HG02973 (cell line): ENCODE measurements around the gene SNAPC1.

ENCODE experiments used
- ATAC-seq: cut with Tn5 transposase; IDR thresholded peaks from one replicate; pipeline ENCODE4 v1.9.1; 2021; ENCODE audit warnings: moderate library complexity; ENCODE audit not compliant: unreplicated experiment

SNAPC1 gene

GRCh38 chr14:61803755-61804154 lies 41.5 kb downstream of the SNAPC1 start:
- ATAC-seq: no peak

GRCh38 chr14:61805451-61805850 lies 43.2 kb downstream of the SNAPC1 start:
- ATAC-seq: no peak

GRCh38 chr14:61811882-61812346 lies 49.7 kb downstream of the SNAPC1 start:
- ATAC-seq: no peak

DNA sequence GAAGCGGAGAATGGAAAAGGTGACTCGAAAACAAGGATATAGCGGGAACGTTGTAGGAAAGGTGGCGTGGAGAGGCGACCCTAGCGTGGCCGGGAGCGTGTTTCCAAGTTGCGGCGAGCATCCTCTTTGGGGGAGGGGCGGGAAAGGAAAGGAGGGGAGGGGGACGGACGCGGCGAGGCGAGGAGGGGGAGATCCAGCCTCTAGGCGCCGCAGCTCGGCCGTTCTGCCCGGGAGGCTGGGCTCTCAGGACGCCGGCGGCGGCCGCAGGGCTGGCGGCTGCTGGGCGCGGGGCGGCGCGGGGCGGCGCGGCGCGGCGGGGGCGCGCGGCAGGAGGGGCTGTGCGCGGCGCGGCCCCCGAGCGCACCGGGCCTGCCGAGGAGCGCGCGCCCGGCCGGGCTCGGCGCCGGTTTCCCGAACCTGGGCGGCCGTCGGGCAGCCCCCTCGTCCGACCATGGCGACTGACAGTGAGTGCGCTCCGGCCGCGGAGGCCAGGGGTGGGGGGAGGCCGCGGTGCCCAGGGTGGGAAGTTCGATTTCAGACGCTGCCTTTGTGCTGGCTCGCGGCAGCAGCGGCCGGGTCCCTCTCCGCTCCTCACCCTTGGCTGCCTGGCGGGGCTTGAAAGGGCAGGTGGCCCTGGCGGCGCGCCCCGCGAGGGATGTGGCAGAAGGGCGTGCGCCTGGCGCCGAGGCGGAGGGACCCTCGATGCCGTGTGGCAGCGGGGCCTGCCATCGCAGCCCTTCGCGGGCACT lies 50.3 kb downstream of the SNAPC1 start, which contains the start of gene SYT16:
TSS of gene SYT16 (plus strand) at position 357 of the 749 bp plus-strand sequence.
- no peak for ATAC-seq

- ATAC-seq: no peak
These were observed 50.9 kb downstream of the SNAPC1 start for GRCh38 chr14:61813096-61813606.

GRCh38 chr14:61822458-61822857 lies 60.2 kb downstream of the SNAPC1 start:
- ATAC-seq: no peak

- no peak for ATAC-seq
These were observed 70.6 kb downstream of the SNAPC1 start for GRCh38 chr14:61832783-61833182.

DNA sequence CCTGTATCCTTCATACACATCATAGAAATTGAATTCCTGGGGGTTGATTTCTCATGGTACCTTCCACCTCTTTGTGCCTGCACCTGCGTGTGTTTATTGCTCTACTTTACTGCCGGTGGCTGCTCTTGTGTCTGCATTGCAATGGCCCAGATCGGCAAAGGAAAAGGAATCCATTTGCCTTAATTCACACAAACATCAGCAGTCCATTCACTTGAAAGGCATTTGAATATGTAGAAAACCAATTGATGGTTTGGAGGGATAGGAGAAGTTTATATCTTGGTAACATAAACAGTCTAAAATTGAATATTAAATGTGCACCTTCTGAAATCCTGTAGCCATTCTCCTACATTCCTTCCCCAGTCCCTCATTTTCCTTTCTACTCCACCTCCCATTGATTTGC lies 74.0 kb downstream of the SNAPC1 start:
- ATAC-seq: no peak

DNA sequence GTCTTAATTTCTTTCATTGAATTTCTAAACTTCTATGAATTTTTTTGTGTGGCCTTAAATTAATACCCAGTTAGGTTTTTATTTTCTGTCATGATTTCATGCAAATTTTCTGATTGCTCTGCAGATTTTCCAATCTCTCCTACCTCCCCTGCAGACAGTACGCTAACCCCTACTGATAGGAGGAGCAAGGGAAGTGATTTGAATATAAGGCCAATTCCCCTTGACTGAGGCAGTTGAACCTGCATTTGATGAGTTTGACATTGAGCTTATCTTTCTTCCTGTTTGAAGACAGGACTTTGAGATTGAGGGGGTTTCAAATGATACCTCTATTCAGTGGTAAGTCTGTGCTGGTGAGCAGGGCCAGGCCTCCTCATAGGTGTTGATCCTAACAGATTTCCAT lies 74.6 kb downstream of the SNAPC1 start:
- no peak for ATAC-seq

- ATAC-seq: peak; percentile 78
These were observed 75.4 kb downstream of the SNAPC1 start for GRCh38 chr14:61837336-61838229.

GRCh38 chr14:61838661-61839245 lies 76.5 kb downstream of the SNAPC1 start:
- ATAC-seq: no peak

DNA sequence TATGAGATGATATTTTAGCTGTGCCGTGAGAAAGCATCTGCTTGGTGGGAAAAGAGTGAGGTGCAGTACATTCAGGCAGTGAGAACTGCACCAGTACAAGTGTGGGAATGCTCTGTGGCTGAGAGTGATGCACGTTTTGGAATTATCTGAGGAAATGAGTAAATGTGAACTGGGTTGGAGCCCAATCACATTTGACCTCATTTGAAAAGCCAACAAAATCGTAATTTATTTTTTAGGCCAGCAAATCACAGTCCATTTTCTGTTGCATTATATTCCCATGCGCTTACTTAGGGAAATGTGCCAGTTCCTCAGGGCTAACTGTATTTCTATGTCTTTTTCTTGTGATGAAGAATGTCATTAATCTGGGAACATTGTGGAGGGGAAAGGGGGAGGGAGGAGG lies 77.3 kb downstream of the SNAPC1 start:
- no peak for ATAC-seq

DNA sequence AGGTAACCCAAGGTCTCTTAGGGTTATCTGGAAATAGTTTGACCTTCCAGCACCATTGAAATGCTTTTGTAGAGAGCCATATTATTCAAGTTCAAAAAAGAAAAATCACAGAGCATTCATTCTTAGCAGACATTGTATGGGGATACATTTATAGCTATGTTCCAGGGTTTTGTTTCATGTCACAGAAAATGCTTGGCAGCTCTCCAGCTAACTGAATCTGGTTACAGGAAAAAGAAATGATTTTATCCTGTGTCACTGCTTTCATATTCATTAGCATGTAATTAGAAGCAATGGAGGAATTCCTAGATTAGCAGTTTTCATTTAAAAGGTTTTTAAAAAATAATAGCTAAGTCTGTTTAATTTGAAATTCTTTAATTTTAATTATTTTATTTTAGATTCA lies 78.9 kb downstream of the SNAPC1 start:
- ATAC-seq: no peak
